NCI-H2107 treated with DMSO at 0.1 percent for 48 hours (cell line): Measurements from ENCODE around the gene NARS2.
"Not testable (repeated sequence)": the region's sequence is repeated elsewhere in the genome, so short reads cannot be mapped to it uniquely, and the experiment has no call there.

Experiments
- DNase-seq: peaks from one replicate; lab custom pipeline; 2025; ENCODE audit not compliant: unreplicated experiment; lab: John Stamatoyannopoulos, UW

NARS2 gene

DNA sequence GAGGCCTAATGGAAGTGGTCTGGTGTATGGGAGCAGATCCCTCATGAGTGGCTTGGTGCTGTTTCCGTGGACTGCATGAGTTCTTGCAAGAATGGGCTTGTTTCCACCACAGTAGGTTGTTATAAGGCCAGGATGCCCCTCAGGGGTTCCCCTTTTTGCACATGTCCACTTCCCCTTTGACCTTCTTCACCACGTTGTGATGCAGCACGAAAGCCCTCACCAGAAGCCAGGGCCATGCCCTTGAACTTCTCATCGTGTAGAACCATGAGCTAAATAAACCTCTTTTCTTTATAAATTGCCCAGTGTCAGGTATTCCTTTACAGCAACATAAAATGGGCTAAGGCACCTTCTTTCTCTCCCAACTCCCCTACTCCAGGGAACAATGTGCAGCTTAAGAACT, 2.8 kb upstream of the NARS2 start:
- DNase-seq = no peak

DNA sequence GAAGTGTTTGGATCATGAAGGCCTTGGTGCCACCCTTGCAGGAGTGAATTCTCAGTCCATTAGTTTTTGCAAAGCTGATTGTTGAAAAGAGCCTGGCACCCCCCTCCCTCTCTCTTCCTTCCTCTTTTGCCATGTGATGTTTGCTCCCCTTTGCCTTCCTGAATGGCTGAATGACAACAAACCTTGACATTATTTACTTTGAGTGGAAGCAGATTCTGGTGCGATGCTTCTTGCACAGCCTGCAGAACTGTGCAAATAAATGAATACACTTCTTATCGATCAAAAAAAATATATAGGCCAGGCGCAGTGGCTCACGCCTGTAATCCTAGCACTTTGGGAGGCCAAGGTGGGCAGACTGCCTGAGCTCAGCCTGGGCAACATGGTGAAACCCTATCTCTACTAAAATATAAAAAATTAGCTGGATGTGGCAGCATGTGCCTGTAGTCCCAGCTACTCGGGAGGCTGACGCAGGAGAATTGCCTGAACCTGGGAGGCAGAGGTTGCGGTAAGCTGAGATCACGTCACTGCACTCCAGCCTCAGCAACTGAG, 2.0 kb upstream of the NARS2 start:
- peak; percentile 20 for DNase-seq

DNA sequence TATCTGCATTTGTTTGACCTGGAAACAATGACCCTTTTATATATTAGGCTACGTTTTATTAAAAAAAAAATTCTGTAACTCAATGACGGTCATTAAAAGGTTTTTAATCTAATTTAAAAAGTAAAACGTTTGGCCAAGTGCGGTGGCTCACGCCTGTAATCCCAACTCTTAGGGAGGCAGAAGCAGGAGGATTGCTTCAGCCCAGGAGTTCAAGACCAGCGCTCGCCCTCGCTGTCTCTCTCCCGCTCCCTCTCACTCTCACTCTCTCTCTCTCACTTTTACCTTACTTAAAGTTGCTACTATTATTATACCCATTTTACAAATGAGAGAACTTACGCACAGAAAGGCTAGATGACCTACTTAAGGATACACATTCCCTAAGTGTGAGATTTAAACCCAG, 814 bp upstream of the NARS2 start:
- no peak for DNase-seq

DNA sequence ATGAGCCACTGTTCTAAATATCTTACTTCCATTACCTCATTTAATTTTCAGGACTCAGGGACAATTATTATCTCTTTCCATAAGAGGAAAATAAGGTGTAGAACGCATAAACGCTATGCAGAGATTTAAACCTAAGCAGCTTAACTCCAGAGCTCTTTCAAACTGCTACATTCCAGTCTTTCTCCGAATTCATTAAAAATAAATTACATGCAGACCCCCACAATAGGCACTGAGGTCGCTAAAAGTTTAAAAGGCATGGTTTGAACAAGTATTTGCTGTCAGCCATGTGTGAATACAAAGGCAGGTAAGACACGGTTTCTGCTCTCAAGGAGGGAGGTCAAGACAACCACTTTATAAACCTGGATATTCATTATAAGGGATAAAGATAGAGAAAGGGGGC, 983 bp downstream of the NARS2 start:
- no peak for DNase-seq

DNA sequence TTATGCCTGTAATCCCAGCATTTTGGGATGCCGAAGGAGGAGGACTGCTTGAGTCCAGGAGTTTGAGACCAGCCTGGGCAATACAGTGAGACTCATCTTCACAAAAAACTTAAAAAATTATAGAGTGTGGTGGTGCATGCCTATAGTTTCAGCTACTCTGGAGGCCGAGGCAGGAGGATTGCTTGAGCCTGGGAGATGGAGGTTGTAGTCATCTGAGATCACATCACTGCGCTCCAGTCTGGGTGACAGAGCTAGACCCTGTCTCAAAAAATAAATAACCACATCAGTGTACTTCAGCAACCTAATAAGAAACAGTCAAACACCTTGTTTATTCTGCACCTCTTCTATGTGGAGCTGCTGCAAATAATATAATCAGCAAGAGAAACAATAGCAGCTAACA, 1.4 kb downstream of the NARS2 start:
- DNase-seq = no peak

DNA sequence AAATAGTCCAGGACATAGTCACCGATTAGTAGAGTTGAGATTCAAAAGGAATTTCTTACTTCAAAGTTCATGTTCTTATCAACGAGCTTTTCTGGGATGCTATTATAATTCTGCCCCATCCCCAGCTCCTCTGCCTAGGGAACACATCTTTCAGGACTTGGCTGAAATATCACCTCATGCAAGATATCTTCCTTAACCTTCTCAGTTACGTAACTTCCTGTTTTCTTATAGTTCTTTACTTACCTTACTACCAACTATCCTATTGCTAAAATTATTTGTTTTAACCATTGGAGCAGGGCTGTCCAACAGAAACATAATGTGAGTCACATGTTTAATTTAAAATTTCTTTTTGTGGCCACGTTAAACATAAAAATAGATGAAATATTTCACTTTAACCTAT, 2.3 kb downstream of the NARS2 start:
- DNase-seq = no peak

DNA sequence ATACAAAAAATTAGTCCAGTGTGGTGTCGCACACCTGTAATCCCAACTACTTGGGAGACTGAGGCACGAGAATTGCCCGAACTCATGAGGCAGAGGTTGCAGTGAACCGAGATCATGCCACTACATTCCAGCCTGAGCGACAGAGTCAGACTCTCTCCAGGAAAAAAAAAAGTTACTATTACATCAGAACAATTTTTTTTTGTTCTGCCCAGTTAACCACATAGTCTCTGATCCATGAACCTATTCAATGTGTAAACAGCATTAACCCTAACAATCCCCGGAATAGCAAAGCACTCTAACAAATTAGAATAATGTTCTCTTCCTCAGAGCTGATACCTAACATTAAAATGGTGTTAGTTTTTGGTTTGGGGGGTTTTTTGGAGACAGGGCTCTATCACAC, 4.6 kb downstream of the NARS2 start:
- no peak for DNase-seq

DNA sequence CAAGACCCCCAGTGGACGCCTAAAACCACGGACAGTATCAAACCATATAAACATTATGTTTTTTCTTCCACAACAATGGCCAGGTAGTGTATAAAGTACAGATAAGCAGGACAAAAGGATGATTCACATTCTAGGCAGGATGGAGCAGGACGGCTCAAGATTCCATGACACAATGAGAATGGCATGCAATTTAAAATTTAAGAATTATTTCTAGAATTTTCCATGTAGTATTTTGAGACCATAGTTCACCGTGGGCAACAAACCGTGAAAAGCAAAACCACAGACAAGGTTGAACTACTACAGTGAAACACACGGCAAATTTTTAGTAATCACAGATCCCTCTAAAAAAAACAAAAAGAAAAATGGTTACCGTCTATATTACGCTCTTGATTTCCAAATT, 7.5 kb downstream of the NARS2 start:
- DNase-seq = no peak

DNA sequence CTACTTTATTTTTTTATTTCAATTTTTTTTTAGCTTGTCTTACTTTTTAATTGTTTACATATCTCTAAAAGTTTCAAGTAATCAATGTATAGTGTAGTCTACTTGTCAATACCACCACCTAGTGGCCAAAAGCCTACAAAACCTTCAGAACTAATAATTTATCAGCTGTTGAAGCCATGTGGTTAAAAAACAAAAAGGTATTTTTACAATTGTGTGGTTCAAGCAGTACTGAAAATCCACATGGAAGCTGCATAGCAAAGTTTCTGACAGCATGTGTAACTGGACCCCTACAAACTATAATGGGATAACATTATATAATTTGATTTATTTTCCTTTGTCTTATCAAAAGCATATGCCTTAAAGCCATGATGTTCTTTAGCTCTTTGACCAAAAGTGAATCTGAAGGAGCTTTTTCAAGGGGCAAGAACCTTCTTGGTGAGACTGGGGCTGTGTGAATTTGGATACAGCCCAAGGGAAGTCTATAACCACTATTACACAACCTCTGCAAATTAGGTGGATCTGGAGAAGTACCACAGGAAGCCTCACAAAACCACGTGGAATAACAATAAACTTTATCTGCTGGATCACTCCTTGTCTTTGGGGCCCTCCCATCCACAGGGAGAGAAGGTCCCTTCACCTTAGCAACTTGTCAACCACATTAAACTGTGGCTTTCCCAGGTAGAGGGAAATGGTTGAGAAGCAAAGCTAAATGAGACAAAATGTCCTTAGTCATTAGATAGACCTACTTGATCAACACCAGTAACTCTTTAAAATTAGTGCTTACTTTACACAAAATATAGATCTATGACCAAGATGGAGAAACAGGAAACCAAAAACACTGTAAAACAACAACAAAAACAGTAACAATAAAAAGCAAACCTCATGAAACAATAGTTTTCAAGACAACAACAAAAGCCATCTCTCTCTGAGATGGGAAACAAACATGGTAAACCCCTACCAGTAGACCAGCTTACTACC, 9.9 kb downstream of the NARS2 start:
- DNase-seq = peak; percentile 15

DNA sequence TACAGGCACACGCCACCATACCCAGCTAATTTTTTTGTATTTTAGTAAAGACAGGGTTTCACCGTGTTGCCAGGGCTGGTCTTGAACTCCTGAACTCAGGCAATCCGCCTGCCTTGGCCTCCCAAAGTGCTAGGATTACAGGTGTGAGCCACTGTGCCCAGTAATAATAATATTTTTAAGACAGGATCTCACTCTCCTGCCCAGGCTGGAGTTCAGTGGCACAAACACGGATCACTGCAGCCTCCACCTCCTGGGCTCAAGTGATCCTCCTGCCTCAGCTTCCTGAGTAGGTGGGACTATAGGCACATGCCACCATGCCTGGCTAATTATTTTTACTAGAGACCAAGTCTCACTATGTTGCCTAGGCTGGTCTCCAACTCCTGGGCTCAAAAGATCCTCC, 10.6 kb downstream of the NARS2 start:
- DNase-seq = not testable (repeated sequence)

DNA sequence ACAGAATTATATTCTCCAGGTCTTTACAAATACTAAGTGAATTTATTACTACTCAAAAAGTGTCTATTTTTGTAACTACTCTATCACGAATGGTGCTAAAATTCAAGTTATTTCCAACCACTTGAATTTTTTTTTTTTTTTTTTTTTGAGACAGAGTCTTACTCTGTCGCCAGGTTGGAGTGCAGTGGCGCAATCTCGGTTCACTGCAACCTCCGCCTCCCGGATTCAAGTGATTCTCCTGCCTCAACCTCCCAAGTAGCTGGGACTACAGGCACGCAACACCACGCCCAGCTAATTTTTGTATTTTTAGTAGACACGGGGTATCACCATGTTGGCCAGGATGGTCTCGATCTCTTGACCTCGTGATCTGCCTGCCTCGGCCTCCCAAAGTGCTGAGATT, 11.6 kb downstream of the NARS2 start:
- DNase-seq = not testable (repeated sequence)

DNA sequence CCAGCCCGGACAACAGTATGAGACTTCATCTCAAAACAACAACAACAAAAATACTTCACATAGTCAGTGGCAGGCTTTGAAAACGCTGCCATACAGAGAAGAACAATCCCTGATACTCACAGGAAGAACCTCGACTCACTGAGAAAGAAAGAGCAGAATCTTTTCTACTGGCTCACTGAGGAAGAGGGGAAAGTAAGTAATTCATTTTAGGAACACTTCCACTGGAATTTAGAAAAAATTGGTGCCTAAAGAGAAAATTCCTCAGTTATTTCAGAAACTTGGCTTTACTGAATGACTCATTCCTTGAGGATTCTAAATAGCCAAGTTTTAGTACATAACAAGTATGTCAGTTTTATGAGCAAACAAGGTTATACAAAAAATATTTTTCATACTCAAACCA, 12.3 kb downstream of the NARS2 start:
- no peak for DNase-seq

DNA sequence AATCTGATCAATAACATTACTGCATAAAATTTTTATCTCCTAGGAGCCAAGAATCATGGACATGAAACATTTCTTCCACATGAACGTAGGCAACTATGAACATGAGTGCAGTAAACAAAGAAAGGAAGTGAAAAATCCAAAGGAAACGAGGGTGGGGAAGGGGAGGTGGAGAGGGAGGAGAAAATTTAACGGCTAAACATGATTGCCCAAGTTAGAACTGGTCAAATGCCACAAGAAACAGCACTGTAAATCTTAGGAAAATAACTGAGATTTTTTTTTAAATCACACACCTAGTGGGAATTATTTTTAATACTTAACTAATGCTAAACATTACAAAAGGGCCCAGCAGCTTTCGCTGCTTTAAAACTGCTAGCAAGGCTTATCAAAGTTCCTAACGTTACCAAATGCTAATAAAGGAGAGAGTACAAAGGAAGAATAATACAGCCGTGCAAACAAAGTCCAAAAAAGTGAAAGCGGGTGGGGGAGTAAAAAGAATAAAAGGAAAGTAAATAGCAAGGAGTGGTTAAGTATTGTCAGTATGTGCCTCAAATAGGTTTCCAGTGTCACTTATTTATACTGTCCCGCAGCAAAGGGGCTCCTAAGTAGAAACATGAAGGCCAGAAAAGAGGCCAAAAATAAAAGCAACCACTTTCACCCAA, 13.7 kb downstream of the NARS2 start:
- no peak for DNase-seq

DNA sequence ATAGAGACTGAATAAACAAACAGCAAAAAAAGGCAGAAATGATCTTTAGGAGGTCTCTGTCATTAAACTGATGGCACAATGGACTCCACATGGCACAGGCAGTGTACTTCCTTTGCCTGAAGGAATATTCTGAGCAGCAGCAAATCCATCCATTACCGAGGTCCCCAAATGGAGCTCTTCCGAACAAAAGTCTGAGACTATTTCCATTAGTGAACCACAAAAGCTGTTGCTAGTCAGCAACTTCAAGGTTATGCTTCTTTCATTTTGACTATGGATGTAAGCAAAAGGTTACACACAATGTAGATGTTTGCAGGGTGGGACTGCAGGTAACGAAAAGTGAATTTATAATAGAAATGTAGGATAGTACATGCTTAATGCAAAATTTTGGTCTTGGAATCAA, 14.5 kb downstream of the NARS2 start:
- no peak for DNase-seq

DNA sequence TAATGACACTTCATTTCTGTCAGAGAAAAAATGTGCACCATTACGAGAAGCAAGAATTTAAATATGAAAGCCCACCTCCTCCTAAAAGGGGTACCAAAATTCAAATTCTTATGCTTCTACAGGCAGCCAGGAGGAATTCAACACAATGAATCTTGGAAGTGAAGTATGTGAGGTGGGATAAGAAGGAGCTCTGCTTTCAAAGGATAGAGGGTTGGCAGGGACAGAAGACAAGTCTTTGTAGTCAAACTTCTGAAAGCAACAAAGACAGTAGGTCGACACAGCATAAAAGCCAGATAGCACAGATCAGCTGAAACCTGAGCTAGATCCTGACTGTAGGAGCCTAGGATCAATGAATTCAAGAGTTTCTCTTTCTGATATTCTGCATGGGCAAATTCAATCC, 17.4 kb downstream of the NARS2 start:
- no peak for DNase-seq

DNA sequence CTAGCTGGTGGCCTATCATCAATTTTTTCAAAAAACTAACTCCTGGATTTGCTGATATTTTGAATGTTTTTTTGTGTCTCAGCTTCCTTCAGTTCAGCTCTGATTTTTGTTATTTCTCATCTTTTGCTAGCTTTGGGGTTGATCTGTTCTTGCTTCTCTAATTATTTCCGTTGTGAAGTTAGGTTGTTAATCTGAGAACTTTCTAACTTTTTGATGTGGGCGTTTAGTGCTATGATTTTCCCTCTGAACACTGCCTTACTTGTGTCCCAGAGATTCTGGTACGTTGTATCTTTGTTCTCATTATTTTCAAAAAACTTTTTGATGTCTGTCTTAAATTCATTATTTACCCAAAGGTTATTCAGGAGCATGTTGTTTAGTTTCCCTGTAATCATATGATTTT, 19.1 kb downstream of the NARS2 start:
- no peak for DNase-seq

DNA sequence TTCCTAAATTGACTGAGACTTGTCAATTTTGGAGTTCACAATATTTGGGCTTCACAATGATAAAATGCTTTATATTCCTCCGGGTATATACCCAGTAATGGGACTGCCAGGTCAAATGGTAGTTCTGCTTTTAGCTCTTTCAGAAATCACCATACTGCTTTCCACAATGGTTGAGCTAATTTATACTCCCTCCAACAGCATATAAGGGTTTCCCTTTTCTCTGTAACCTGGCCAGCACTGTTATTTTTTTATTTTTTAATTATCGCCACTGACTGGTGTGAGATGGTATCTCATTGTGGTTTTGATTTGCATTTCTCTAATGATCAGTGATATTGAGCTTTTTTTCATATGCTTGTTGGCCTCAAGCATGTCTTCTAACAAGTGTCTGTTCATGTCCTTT, 21.8 kb downstream of the NARS2 start:
- no peak for DNase-seq

DNA sequence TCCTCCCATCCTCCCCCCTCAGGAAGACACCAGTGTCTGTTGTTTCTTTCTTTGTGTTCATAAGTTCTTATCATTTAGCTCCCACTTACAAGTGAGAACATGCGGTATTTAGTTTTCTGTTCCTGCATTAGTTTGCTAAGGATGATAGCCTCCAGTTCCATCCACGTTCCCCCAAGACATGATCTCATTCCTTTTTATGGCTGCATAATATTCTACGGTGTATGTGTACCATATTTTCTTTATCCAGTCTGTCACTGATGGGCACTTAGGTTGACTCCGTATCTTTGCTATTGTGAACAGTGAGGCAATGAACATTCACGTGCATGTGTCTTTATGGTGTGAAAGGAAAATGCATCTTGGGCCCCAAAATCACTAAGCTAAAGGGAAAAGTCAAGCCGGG, 22.5 kb downstream of the NARS2 start:
- not testable (repeated sequence) for DNase-seq

DNA sequence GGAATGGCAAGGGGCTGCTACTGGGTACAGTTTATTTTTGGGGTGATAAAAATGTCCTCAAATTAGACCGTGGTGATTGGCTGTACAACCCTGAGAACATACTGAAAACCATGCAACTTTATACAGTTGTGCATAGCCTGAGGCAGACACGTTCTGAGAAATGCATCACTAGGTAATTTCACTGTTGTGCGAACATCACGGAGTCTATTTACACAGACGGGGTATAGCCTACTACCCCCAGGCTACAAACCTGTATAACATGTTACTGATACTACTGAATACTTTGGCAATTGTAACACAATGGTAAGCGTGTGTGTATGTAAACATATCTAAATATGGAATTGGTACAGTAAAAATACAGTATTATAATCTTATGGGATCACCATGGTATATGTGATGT, 23.6 kb downstream of the NARS2 start:
- no peak for DNase-seq

DNA sequence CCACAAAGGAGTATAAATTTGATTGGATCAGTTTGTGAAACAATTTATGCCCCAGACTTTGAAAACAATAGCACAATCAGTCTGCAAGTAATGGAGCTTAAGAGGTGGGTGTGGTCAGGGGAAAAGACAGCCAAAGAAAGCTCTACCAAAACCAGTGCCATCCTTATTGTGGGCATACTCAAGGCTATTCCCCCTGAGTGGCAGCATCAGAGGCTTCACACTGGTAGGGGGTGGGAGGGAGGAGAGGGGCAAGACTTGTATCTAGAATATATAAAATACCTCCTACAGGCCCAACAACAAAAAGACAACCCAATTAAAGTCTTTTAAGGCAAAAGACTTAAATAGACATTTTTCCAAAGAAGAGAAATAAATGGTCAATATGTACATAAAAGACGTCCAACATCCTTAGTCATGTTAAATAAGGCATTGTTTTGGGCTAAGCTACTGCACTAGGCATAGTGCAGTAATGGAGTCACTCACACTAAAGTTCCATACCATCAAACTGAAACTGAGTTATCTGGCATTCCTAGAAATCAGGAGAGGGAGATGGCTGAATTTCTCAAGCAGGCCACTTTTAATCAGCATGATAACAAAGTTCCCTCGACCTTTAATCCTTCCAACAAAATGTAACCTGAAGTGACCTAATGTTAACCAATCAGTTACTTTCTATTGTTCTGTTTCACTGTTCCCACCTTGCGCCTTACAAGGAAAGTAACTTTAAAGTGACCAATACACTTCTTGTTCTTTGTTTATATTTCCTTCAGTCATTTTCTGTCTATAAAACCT, 24.8 kb downstream of the NARS2 start:
- DNase-seq = no peak

DNA sequence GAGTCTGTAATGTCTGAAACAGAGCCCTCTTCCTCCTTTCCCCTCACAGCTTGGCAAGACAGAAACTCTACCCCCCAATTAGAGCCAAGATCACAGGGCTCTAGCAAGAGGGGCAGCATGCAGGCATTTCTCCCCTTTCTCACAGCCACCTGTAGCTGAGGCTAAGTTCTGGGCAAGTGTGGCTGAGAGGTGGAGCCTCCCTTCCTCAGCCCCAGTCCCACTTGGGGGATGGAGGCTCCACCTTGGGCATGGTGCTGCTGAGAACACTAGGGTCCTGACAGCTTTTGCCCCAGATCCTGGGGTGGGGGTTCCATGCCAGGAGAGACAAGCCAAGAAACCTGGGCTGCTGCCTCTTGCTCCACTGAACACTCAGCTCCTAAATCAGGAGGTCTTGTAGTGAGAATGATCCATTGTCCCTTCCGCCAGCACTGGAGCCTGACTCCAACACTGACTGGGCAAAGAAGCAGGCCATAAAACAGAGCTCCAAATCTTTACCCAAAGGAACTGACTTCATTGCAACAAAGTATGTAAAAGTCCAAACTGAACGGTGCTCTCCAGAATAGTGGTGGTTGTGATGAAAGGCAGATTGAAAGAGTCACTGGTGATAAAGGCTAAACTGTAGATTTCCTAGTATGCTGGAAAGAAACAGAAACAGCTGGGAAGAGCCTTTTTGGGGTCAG, 25.6 kb downstream of the NARS2 start:
- DNase-seq = no peak
